SK-N-MC (cell line): ENCODE results near the gene AK5.

Experiments
- EZH2 ChIP-seq: fragments of 200-600 bp; sonication (generic); IDR thresholded peaks from one replicate; pipeline ENCODE4 v1.6.1; 2017; ENCODE audit warnings: antibody characterized with exemption
- FOXP2 ChIP-seq: optimal IDR thresholded peaks from 2 replicates; pipeline ENCODE3; 2011; ENCODE audit warnings: mild to moderate bottlenecking, moderate library complexity; ENCODE audit not compliant: insufficient read depth; ENCODE audit errors: extremely low read length, control extremely low read depth
- POLR2AphosphoS5 ChIP-seq: IDR thresholded peaks from 2 replicates; pipeline ENCODE4 v1.6.1; 2012; ENCODE audit warnings: mild to moderate bottlenecking, low read depth, low read length, borderline replicate concordance

DNA sequence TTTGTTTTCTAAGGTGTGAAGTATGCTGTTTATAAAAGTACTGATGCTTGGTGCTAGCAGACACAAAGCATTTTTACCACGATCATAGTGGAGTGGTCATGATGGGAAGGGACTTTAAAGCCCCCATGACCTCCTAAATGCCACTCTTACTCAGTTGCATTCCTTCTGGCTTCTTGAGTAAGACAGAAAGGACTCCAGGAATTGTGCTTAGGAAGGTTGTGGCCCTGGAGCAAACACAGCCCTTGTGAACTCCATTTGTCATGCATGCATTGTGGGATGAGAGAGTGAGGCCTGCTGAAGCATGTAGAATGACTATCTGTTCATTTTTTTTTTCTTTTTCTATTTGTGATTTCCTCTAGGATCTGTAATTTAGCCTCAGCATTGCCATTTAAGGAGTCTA, 34.2 kb downstream of the AK5 start:
- TF ChIP-seq EZH2 (no peak), POLR2AphosphoS5 (no peak), FOXP2 (no peak)
